ENCODE results near the gene TREML2. TPM values are rescaled to one million over a fixed set of nuclear protein-coding genes. Genes with fewer than 3 reads are reported as not detected.

Gene TREML2
- total and polyA plus RNA-seq, 11 donors: 0.07 to 0.32 (median 0.09) TPM; not detected in 6

- H3K4me3 ChIP-seq: no peak overlapping the region
- intact Hi-C loops (cut with DNase I): no loop called here
- no peak overlapping the region for H3K27ac ChIP-seq
- H3K9me3 ChIP-seq: no peaks in the 10 kb centered on the region
- WGBS, 4 donors: 68 to 81% (median 76%) methylated on average over 3 of the region's 3 CpGs
- DNase-seq (no peak), ATAC-seq (no peak)
- H3K4me1 ChIP-seq: peaks cover 0 to 16% (median 0%) of the 10 kb centered on the region in 12 donors
- no peak for TF ChIP-seq POLR2A (IDR thresholded peaks at IDR 0.05)
- TF ChIP-seq, protein P1, sequence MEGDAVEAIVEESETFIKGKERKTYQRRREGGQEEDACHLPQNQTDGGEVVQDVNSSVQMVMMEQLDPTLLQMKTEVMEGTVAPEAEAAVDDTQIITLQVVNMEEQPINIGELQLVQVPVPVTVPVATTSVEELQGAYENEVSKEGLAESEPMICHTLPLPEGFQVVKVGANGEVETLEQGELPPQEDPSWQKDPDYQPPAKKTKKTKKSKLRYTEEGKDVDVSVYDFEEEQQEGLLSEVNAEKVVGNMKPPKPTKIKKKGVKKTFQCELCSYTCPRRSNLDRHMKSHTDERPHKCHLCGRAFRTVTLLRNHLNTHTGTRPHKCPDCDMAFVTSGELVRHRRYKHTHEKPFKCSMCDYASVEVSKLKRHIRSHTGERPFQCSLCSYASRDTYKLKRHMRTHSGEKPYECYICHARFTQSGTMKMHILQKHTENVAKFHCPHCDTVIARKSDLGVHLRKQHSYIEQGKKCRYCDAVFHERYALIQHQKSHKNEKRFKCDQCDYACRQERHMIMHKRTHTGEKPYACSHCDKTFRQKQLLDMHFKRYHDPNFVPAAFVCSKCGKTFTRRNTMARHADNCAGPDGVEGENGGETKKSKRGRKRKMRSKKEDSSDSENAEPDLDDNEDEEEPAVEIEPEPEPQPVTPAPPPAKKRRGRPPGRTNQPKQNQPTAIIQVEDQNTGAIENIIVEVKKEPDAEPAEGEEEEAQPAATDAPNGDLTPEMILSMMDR (IDR thresholded peaks at IDR 0.05): no peak
- H3K36me3 ChIP-seq: no peaks in the 10 kb centered on the region
- H3K27me3 ChIP-seq: peaks cover 0 to 34% (median 2%) of the 10 kb centered on the region in 9 donors
Measured at GRCh38 chr6:41160933-41161332, 40.0 kb downstream of the TREML2 start.

DNA sequence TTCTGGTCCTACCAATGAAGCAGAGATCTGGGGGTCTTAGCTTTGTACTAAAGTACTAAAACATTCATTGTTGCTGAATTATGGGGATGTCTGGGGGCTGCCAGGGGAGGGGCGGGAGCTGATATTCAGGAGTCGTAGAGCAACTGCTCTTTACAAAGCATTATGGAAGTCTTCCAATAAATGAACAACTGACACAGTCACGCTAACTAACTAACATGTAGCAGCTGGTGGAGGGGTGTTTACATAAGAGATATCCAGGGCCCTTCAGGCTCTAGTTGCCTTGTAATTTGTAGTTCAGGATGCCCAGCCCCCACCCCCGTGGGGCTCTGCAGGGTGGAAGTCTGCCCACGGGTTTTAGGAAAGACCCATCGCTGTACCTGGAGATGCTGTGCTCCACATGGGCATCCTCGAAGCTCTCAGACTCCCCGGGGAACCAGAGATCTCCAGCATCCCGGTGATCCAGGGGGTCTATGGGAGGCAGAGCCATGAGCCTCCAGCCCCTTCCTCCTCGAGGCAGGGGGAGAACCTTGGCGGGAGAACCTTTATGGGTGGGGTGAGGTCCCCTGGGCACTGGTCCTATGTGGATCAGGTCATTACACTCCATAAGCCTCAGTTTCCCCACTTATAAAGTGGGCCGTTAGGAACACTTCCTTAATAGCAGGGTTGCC is 41.4 kb downstream of the TREML2 start:
- TF ChIP-seq POLR2A (IDR thresholded peaks at IDR 0.05): no peak
- TF ChIP-seq, protein P1 (IDR thresholded peaks at IDR 0.05): no peak
- Histone ChIP-seq H3K27ac (no peak overlapping the region), H3K27me3 (peaks cover 0 to 34% (median 2%) of the 10 kb centered on the region in 9 donors), H3K9me3 (no peaks in the 10 kb centered on the region), H3K36me3 (no peaks in the 10 kb centered on the region), H3K4me1 (peaks cover 0 to 16% (median 0%) of the 10 kb centered on the region in 12 donors), H3K4me3 (no peak overlapping the region)
- no peak for ATAC-seq
- DNase-seq: no peak
- intact Hi-C loops (cut with DNase I): no loop called here
- 52 to 77% (median 55%) methylated on average over 9 to 12 of the region's 12 CpGs for WGBS, 4 donors

DNA sequence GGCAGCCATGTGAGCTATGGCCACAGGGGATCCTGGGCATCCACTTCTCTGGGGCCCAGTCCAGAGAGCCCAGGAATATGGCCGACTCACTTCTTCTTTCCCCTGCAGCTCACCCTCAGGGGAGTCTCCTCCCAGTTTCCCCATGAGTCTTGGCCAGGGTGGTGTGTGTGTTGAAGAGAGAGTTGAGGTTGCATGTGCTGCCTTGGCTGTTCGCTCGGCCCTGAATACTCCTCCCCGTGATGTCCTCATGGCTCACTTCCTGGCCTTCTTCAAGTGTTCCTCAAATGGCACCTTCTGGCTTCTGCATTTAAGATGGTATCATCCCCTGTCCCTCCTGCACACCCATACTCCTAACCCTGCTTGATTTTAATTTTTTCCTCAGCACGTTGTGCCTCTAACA is 43.6 kb downstream of the TREML2 start:
- intact Hi-C loops (cut with DNase I): no loop called here

GRCh38 chr6:41156771-41157170 is 44.2 kb downstream of the TREML2 start:
- Histone ChIP-seq H3K27me3 (peaks cover 0 to 34% (median 0%) of the 10 kb centered on the region in 9 donors), H3K9me3 (no peaks in the 10 kb centered on the region), H3K4me1 (peaks cover 0 to 7% (median 0%) of the 10 kb centered on the region in 12 donors), H3K4me3 (no peak overlapping the region), H3K36me3 (no peaks in the 10 kb centered on the region), H3K27ac (no peak overlapping the region)
- ATAC-seq (no peak), DNase-seq (no peak)
- intact Hi-C loops (cut with DNase I): no loop called here
- TF ChIP-seq, protein P1 (IDR thresholded peaks at IDR 0.05): no peak
- TF ChIP-seq POLR2A (IDR thresholded peaks at IDR 0.05): no peak
- 87 to 95% (median 92%) methylated on average over 6 of the region's 6 CpGs for WGBS, 4 donors

More for the DNA sequence above, 43.6 kb downstream of the TREML2 start:
- peaks cover 0 to 11% (median 0%) of the 10 kb centered on the region in 12 donors for H3K4me1 ChIP-seq
- peaks cover 0 to 34% (median 2%) of the 10 kb centered on the region in 9 donors for H3K27me3 ChIP-seq
- H3K36me3 ChIP-seq: no peaks in the 10 kb centered on the region
- WGBS, 4 donors: 78 to 84% (median 80%) methylated on average over 5 of the region's 5 CpGs
- DNase-seq (no peak), ATAC-seq (peak in 3 of 4 donors; percentile 16 to 64 (median 43))
- no peaks in the 10 kb centered on the region for H3K9me3 ChIP-seq
- no peak overlapping the region for H3K27ac ChIP-seq
- TF ChIP-seq POLR2A (IDR thresholded peaks at IDR 0.05): no peak
- H3K4me3 ChIP-seq: no peak overlapping the region

All from heart left ventricle (tissue), 16 donors.